Right lung (tissue), 5 donors: ENCODE measurements around the gene KLRG1. TPM values are rescaled to one million over a fixed set of nuclear protein-coding genes. Genes with fewer than 3 reads are reported as not detected.

Experiments
- DNase-seq, 2 donors: peaks; one replicate each; pipeline ENCODE4 v3.0.0-alpha.2; 2013
- polyA plus RNA-seq, 5 donors: library from polyadenylated mRNA; unstranded; fragments of 120-200 nt; gene quantifications; one replicate each; pipeline versions ENCODE4 v1.2.1 to v1.2.3, GENCODE V29; 2013; ENCODE audit warnings: inconsistent platforms in 1 of 5, low replicate concordance in 1 of 5; ENCODE audit not compliant: insufficient read length in 5 of 5, insufficient read depth in 1 of 5

The KLRG1 gene
- polyA plus RNA-seq, 5 donors, result 1.1 to 2.7 (median 1.5) TPM

GRCh38 chr12:9040484-9041186, 51.3 kb downstream of the KLRG1 start:
- DNase-seq, result no peak

GRCh38 chr12:9041321-9041720, 52.0 kb downstream of the KLRG1 start:
- no peak for DNase-seq

- no peak for DNase-seq
Measured at GRCh38 chr12:9043766-9044165, 54.4 kb downstream of the KLRG1 start.

GRCh38 chr12:9047105-9047504, 57.8 kb downstream of the KLRG1 start:
- no peak for DNase-seq

GRCh38 chr12:9048930-9049329, 59.6 kb downstream of the KLRG1 start:
- no peak for DNase-seq

- DNase-seq, result no peak
Measured at GRCh38 chr12:9049520-9050133, 60.3 kb downstream of the KLRG1 start.

- no peak for DNase-seq
Measured at GRCh38 chr12:9050521-9051157, 61.3 kb downstream of the KLRG1 start.

GRCh38 chr12:9051158-9051550, 61.8 kb downstream of the KLRG1 start:
- no peak for DNase-seq

- DNase-seq, result no peak
Measured at GRCh38 chr12:9052610-9053009, 63.3 kb downstream of the KLRG1 start.

Other genes starting within 250 kb of the KLRG1 start
- under 1 TPM; 0.44 to 0.99 (median 0.67) TPM for gene A2ML1, start 166.9 kb upstream of the KLRG1 start, polyA plus RNA-seq
- gene PHC1, start 75.0 kb upstream of the KLRG1 start, polyA plus RNA-seq, result 100 to 1,000 TPM in 2 of 5 donors, 10 to 100 TPM in 3; 69.7 to 125 (median 90.8) TPM
- gene M6PR, start 39.9 kb upstream of the KLRG1 start, polyA plus RNA-seq, result 100 to 1,000 TPM; 171 to 236 (median 206) TPM
- 1,000 to 10,000 TPM; 1,629 to 2,374 (median 2,213) TPM for gene A2M, start 126.4 kb downstream of the KLRG1 start, polyA plus RNA-seq
- 1 to 10 TPM; 1.3 to 2.9 (median 2.4) TPM for gene PZP, start 218.8 kb downstream of the KLRG1 start, polyA plus RNA-seq